ENCODE data around the gene MLXIP. TPM values are rescaled to one million over a fixed set of nuclear protein-coding genes. Genes with fewer than 3 reads are reported as not detected.
A peak's percentile ranks its signal among the peaks of the same experiment; 100 is the strongest.

MLXIP gene
- total and polyA plus RNA-seq, 2 of the 13 experiments (the other 11 are each of a cell fraction or from before 2014, with no cell fraction given), result 5.3 to 6.7 TPM

DNA sequence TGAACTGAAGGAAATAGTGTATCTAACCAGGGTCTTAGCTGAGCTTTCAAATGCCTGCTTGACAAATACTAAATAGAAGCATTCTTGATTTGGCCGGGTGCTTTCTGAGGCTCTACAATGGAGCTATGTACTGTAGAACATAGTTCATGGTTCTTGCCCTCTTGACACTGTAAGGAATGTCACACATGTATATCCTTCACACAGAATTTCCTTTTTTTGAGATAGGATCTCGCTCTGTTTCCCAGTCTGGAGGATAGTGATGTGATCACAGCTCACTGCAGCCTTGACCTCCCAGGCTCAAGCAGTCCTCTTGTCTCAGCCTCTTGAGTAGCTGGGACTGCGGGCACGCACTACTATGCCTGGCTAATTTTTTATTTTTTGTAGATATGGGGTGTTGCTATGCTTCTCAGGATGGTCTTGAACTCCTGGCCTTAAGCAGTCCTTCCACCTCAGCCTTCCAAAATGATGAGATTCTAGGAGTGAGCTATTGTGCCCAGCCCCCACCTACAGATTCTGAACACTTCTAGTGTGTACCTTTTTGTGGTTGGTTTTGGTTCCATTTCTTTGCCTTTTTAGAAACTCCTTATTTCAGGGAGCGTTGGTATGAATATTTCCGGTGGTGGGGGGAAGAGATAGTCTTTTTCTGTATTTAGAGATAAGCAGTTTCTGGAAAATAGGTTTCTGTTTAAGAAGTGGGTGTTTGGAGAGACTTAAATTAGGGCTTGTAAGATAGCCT lies 4.2 kb downstream of the MLXIP start:
- 0 out of 2 replicates have a peak overlapping the region, but pooled peaks have one; percentile 1 for H3K4me2 ChIP-seq (ENCODE audit: low read depth, low read length)

More for the DNA sequence above, 4.2 kb downstream of the MLXIP start:
- in situ Hi-C loops (cut with HindIII; ENCODE audit: extremely low pct_ligation_motif_present, low pct_unique_long_range_greater_than_20kb), result no loop called here
- FAIRE-seq (peak; percentile 26), ATAC-seq (no peak), DNase-seq (ENCODE audit: low spot score) (no peak)
- ChIA-PET CTCF (ENCODE audit: low intra/inter-chr PET ratio, low total read pairs) (no interaction called here), POLR2A (interaction anchor here (2.9 kb wide), 1 partner anchor 14 kb away, joined by 9 read pairs; no protein-coding TSS in a partner anchor)
- H3K4me1 ChIP-seq (ENCODE audit: insufficient read depth, low read length), result peaks cover 46% of the 10 kb centered on the region
- H4K20me1 ChIP-seq (ENCODE audit: insufficient read depth, low read length), result peaks cover 17% of the 10 kb centered on the region
- H3K27me3 ChIP-seq (ENCODE audit: control insufficient read depth in 1 of 2, insufficient read depth in 2 of 2, low read length in 2 of 2), result no peaks in the 10 kb centered on the region
- no peak overlapping the region for H2AFZ ChIP-seq (ENCODE audit: low read length)
- peaks cover 49% of the 10 kb centered on the region for H3K79me2 ChIP-seq (ENCODE audit: insufficient read depth, low read length)
- intact Hi-C loops (cut with micrococcal nuclease; ENCODE audit: unreplicated experiment), result no loop called here
- H3K9ac ChIP-seq (ENCODE audit: insufficient read depth, low read depth, low read length), result no peak overlapping the region
- BruUV-seq (replicated peaks), result no TSS peak
- peaks cover 6 to 33% of the 10 kb centered on the region in 2 experiments; a peak in 4 of 5 replicates for H3K36me3 ChIP-seq (replicated peaks in 1 of 2; ENCODE audit: control insufficient read depth in 1 of 2, insufficient read depth in 2 of 2, low read length in 2 of 2)
- no peak overlapping the region for H3K4me3 ChIP-seq (replicated peaks in 1 of 3; ENCODE audit: insufficient read depth in 1 of 3, low read depth in 2 of 3, low read length in 3 of 3)
- no peak overlapping the region for H3K27ac ChIP-seq (ENCODE audit: extremely low read length, insufficient read depth, low read length)
- H3K9me3 ChIP-seq (ENCODE audit: low read length), result no peaks in the 10 kb centered on the region
- 90% methylated on average over 6 of the region's 6 CpGs for WGBS (ENCODE audit: low lambda C conversion rate)
- TF ChIP-seq ZSCAN12 (CRISPR knock-in tag; IDR thresholded peaks at IDR 0.05), result no peak
- TF ChIP-seq HNRNPL (IDR thresholded peaks at IDR 0.05; ENCODE audit: low read depth, low read length), result no peak
- TF ChIP-seq ZNF572 (CRISPR knock-in tag; IDR thresholded peaks at IDR 0.05), result no peak
- TF ChIP-seq ZNF138 (CRISPR knock-in tag; IDR thresholded peaks at IDR 0.05; ENCODE audit: low read depth), result no peak
- no peak for TF ChIP-seq ZNF563 (CRISPR knock-in tag; IDR thresholded peaks at IDR 0.05)
- TF ChIP-seq ARHGAP35 (CRISPR knock-in tag; IDR thresholded peaks at IDR 0.05; ENCODE audit: borderline replicate concordance), result no peak
- TF ChIP-seq ZNF556 (CRISPR knock-in tag; IDR thresholded peaks at IDR 0.05; ENCODE audit: borderline replicate concordance), result no peak
- no peak for TF ChIP-seq PAX8 (CRISPR knock-in tag; IDR thresholded peaks at IDR 0.05; ENCODE audit: borderline replicate concordance)
- no peak for TF ChIP-seq ZNF224 (CRISPR knock-in tag; IDR thresholded peaks at IDR 0.05)
- no peak for TF ChIP-seq ZNF7 (CRISPR knock-in tag; IDR thresholded peaks at IDR 0.05)
- TF ChIP-seq TOPORS (CRISPR knock-in tag; IDR thresholded peaks at IDR 0.05), result no peak
- TF ChIP-seq ZNF670 (CRISPR knock-in tag; IDR thresholded peaks at IDR 0.05; ENCODE audit: borderline replicate concordance), result no peak
- TF ChIP-seq, protein P1, sequence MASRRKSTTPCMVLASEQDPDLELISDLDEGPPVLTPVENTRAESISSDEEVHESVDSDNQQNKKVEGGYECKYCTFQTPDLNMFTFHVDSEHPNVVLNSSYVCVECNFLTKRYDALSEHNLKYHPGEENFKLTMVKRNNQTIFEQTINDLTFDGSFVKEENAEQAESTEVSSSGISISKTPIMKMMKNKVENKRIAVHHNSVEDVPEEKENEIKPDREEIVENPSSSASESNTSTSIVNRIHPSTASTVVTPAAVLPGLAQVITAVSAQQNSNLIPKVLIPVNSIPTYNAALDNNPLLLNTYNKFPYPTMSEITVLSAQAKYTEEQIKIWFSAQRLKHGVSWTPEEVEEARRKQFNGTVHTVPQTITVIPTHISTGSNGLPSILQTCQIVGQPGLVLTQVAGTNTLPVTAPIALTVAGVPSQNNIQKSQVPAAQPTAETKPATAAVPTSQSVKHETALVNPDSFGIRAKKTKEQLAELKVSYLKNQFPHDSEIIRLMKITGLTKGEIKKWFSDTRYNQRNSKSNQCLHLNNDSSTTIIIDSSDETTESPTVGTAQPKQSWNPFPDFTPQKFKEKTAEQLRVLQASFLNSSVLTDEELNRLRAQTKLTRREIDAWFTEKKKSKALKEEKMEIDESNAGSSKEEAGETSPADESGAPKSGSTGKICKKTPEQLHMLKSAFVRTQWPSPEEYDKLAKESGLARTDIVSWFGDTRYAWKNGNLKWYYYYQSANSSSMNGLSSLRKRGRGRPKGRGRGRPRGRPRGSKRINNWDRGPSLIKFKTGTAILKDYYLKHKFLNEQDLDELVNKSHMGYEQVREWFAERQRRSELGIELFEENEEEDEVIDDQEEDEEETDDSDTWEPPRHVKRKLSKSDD (CRISPR knock-in tag; IDR thresholded peaks at IDR 0.05; ENCODE audit: low read depth), result no peak
